H1 (cell line): ENCODE measurements around the gene F2. TPM values are rescaled to one million over a fixed set of nuclear protein-coding genes. Genes with fewer than 3 reads are reported as not detected.

Experiments used
- CTBP2 ChIP-seq: IDR thresholded peaks from 2 replicates; pipeline ENCODE4 v1.7.0; 2011; ENCODE audit warnings: borderline replicate concordance, mild to moderate bottlenecking, moderate library complexity, mixed read lengths, low read length; ENCODE audit not compliant: insufficient read depth, insufficient read length
- GTF2F1 ChIP-seq: IDR thresholded peaks from 2 replicates; pipeline ENCODE4 v1.6.1; 2012; ENCODE audit warnings: low read depth, low read length, improper control_type of control experiment, borderline replicate concordance
- SRF ChIP-seq: IDR thresholded peaks from 2 replicates; pipeline ENCODE4 v1.6.1; 2011; ENCODE audit warnings: mild to moderate bottlenecking, low read depth, low read length, moderate library complexity
- TBP ChIP-seq: IDR thresholded peaks from 2 replicates; pipeline ENCODE4 v1.6.1; 2011; ENCODE audit warnings: low read depth, low read length, improper control_type of control experiment
- polyA plus RNA-seq, 7 experiments: library from polyadenylated mRNA; depleted of rRNA in 3 of 7; stranded (reverse) in 5 of 7; unstranded in 2 of 7; fragments of >200 nt in 5 of 7; fragments of 200-250 nt in 2 of 7; gene quantifications; 1 replicate in 5 of 7; 2 replicates in 1 of 7; 4 replicates in 1 of 7; pipeline versions ENCODE4 v1.2.1 to v1.2.3, GENCODE V29; 2011 to 2013; ENCODE audit warnings: missing spikeins in 2 of 7, mixed read lengths in 2 of 7
- total RNA-seq: library from RNA; stranded (reverse); fragmentation: NEBNext Ultra II Directional; extraction: Animal tissue kit (Norgen Biotek cat#: 25700); gene quantifications from 2 replicates; pipeline ENCODE4 v1.2.1, GENCODE V29; 2021
- TF ChIP-seq, protein P1 (sequence below): IDR thresholded peaks from 2 replicates; pipeline ENCODE4 v1.6.1; 2012; ENCODE audit warnings: inconsistent platforms

Gene F2
- total and polyA plus RNA-seq, 2 of the 8 experiments (the other 6 are each of a cell fraction or from before 2014, with no cell fraction given), result 0.11 TPM; not detected in 1

DNA sequence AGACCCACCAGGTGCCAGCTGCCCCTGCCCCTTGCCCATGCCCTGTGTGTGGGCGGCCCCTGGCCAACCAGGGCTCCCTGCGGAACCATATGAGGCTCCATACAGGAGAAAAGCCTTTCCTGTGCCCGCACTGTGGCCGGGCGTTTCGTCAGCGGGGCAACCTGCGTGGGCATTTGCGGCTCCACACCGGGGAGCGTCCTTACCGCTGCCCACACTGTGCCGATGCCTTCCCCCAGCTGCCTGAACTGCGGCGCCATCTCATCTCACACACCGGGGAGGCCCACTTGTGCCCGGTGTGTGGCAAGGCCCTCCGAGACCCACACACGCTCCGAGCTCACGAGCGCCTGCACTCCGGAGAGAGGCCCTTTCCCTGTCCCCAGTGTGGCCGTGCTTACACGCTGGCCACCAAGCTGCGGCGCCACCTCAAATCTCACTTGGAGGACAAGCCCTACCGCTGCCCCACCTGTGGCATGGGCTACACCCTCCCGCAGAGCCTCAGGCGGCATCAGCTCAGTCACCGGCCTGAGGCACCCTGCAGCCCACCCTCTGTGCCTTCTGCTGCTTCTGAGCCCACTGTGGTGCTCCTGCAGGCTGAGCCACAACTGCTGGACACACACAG is 13.8 kb upstream of the F2 start (continued):
- TF ChIP-seq GTF2F1, result no peak
- no peak for TF ChIP-seq SRF
- no peak for TF ChIP-seq TBP
- TF ChIP-seq, protein P1, sequence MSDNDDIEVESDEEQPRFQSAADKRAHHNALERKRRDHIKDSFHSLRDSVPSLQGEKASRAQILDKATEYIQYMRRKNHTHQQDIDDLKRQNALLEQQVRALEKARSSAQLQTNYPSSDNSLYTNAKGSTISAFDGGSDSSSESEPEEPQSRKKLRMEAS, result no peak
- TF ChIP-seq CTBP2, result no peak
